Limb (tissue), 2 donors: ENCODE data around the gene DYNC1I2.

Source experiments
- DNase-seq, 2 donors: peaks; one replicate each; pipeline ENCODE4 v3.0.0-alpha.2; 2016; ENCODE audit errors: extremely low spot score in 2 of 2

The DYNC1I2 gene

DNA sequence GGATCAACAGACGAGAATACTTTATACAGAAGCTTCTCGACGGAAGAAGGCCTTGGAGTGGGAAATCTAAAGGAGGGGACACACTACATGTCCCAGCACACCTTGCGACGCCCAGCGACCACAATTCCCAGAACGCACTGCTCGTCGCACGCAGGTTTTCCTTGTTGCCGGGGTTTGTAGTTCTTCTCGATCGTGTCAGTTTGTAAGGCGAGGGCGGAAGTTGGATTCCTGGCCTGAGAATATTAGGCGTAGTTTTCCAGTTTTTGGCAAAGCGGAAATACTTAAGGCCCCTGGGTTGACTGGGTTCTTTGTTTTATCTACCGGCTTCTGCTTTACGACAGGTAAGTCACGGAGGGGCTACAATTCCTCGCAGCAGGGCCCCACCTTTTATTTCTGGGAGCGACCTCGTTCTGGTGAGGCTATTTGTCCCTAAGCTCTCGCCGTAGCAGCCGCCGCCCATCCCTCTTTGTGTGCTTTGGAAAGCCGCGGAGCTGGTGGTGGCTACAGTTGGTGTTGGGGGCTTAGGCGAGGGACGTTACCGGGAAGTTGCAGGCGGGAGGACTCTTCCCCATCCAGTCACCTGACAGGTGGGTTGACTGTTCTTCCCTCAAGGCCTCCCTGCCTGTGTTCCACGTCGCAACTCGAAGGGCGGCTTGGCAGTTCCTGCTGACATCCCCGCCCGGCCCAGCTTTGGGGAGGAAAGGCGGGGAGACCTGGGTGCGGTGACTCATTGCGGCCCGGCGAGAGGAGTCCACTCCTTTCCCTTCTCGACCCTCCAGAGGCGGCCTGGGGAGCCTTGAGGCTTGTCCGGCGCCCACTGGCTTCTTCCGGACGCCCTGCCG, at the start of gene DYNC1I2:
TSS of gene DYNC1I2 (plus strand) at position 183 of the 842 bp plus-strand sequence. CDS start 2,687 bp downstream, outside the sequence.
- DNase-seq: peak; percentile 93 to 96

DNA sequence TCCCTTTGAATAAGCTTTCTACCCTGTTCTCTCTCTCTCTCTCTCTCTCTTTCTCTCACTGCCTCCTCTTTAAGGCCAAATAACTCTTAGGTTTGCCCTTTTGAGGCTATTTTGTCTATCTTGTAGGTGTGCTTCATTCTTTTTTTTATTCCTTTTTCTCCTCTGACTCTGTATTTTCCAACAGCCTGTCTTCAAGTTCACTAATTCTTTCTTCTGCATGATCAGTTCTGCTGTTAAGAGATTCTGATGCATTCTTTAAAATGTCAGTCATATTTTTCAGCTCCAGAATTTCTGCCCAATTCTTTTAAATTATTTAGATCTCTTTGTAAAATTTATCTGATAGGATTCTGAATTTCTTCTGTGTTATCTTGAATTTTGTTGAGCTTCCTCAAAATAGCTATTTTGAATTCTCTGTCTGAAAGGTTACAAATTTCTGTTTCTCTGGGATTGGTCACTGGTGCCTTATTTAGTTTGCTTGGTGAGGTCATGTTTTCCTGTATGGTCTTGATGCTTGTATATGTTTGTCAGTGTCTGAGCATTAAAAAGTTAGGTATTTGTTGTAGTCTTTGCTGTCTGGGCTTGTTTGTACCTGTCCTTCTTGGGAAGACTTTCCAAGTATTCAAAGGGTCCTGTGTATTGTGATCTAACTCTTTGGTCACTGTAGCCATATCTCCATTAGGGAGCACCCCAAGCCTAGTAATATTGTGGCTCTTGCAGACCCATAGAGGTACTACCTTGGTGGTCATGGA, 35.4 kb upstream of the DYNC1I2 start:
- DNase-seq: no peak

DNA sequence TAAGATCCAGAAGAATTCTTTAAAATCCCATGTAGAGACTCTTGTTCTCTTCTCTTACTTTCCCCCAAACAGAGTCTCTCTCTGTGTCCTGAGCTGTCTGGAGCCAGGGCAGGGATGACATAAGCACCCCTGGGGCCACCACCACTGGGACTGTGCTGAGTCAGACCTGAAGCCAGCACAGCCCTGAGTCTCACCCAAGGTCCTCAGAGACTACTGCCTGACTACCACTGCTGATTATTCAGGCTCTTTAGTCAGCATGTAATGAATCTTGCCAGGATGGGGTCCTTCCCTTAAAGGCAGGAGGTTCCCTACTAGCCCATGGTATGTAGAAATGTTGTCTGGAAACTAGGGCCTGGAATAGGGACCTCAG, 34.9 kb upstream of the DYNC1I2 start:
- no peak for DNase-seq

DNA sequence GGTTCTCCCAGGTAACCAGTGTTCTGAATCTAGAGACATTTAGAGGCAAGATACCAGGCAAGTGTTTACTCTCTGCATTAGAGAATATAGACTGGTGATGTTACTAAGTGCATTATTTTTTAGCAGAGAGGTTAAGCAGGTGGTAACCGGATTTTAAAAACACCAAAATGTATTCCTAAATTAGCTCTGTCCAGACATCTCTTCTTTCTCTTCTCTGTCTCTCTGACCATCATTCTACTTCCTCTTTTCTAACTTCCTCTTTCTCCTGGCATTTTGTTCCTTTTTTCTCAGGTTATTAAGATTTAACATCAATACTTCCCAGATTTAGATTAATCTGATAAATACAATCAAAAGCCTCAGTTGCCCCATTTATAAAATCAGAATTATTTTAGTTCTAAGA, 31.7 kb upstream of the DYNC1I2 start:
- no peak for DNase-seq

DNA sequence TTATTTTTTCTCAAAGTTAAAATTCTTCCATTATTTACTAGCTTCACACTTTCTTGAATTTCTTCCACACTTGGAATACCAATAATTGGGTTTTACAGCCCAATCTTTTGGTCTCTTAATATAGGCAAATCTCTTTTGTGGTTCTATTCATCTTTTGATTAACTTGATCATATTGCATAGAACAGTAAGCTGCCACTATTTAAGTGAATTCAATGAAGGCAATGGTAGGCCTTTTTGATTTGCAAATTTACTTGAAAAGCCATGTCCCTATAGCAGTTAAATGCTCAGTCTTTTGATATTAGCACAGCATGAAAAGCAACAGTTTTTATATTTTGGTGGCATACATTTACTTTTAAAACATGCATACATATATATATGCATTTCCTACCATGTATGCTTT, 20.2 kb upstream of the DYNC1I2 start:
- no peak for DNase-seq

DNA sequence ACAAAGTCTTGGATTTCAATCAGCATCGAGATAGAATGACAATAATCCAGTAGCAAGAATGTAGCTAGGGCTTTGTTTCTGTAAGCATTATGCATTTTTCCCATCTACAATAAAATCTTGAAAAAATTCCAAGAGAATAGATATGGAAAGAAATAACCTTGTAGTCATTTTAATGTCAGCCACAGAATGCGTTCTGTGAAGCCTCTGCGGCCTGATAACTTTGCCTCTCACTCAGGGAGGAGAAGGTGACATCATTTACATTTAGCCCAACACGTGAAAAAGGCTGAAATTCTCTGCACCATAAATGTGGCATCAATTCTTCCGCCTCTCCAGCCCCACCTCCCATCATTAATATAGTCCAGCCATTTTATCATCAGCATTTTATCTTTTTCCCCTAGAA, 19.1 kb upstream of the DYNC1I2 start:
- no peak for DNase-seq

DNA sequence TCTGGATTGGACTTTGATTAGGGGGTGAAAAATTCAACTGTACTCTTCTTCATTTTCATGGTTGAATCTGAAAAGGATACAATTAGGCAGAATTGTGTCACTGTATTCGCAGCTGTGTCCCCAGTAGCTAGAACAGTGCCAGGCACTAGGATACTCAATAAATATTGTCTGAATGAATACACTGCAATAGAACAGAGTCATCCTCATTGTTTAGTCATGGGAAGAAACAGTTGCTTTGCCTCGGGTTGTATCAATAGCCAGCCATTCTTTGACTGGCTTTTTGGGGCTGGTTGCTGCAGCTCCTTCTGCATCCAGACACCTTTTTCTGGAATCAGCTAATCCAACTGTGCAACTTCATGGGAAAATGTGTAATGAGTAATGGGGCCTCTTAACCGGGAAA, 18.1 kb upstream of the DYNC1I2 start:
- DNase-seq: no peak

DNA sequence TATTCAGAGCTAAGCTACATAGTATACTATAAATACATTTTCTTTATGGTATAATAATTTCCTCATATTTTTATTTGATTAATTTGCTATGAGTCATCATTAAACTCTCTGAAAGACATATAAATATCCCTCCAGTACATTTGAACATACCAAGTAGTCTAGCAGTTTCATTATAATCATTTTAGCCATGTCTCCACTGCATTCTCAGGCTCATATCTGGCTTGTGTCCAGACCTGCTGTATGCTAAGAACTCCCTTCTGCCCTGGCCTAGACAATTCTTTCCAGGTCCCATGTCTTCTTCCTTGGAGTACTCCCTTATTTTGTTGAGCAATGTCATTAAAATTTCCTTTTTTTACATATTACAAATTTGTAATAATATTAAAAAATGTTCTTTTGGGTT, 16.6 kb upstream of the DYNC1I2 start:
- peak in 1 of 2 donors; percentile 3 for DNase-seq

DNA sequence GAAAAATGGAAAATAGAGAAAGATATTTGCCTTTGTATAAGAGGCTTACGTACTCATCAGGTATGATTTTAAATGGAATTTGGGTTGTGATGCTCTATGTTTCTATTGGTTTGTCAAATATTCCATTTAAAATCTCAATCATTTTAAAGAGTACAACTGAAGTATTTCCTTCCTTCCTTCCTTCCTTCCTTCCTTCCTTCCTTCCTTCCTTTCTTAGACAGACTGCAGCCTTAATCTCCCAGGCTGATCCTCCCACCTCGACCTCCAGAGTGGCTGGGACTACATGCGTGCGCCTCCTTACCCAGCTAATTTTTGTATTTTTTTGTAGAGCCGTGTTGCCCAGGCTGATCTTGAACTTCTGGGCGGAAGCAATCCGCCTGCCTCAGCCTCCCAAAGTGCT, 15.4 kb upstream of the DYNC1I2 start:
- no peak for DNase-seq

DNA sequence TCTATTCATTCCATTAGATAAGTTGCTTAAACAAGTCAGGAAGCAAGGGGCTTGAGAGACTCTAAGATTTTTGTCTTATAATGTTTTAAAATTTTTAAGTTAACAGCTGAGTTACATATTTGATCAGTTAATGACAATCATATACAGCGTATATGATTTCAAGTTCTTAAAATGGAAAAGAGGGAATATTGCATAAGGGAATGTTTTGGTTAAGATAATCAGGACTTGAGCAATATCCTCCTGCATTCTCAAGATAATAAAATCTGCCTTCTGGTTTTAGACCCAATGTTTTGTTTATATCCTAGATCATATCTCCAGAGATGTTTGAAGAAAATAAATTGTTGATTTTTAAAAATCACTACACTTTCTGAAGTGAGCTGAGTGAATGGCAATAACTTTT, 13.4 kb upstream of the DYNC1I2 start:
- no peak for DNase-seq

DNA sequence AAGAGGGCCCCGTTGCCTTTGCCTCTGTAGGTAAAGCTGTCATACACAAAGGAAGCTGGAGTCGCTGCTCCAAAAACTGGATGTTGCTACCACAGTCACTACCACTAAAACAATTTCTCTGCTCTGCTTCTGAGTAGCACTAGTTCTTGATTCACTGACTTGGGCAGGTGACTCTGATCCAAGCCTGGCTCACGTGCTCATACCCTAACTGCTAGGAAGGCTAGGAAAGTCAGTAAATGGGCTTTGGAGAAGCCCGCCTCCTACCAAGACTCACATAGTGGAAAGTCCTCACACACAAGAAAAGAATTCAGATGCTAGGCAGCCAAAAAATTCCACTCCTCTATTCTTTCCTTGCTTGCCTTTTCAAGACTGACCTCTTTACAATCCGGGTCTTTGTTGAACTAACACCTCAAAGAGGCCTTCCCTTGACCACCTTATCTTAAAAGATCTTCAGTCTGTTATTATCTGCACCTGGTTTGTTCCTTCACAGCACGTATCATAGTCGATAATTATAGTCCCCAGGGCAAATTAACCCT, 11.4 kb upstream of the DYNC1I2 start:
- no peak for DNase-seq

DNA sequence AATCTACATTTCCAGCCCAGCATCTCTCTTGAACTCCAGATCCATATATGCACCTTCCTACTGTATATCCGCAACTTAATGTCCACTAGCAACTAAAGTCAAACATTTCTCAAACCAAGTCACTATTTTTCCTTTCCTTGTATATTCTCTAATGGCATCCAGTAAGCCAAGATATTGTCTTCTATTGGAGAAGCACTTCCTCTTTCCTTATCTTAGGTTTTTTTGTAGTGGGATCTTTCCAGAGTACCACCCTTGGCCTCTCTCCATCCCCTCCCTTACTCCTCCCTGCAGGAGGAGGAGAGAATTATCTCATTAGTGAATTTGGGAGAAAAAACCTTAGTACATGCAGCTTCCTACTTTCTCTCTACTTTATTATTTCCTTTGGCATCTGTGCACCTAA, 8.7 kb upstream of the DYNC1I2 start:
- no peak for DNase-seq

DNA sequence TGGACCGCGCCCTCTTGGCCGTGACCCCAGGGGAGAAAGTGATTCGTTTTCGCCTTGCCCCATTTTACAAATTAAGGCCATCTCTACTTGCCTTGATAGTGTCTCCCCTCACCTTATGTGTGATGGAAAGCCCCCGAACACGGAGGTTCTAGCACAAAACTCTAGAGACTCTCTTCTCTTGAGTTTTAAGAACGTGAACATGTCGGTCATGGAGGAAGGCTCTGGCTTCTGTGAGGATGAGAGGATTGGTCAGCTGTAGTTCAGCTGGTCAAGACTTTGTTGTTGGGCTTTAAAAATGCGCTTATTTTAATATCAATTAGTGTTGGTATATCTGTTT, 828 bp downstream of the DYNC1I2 start:
- no peak for DNase-seq

DNA sequence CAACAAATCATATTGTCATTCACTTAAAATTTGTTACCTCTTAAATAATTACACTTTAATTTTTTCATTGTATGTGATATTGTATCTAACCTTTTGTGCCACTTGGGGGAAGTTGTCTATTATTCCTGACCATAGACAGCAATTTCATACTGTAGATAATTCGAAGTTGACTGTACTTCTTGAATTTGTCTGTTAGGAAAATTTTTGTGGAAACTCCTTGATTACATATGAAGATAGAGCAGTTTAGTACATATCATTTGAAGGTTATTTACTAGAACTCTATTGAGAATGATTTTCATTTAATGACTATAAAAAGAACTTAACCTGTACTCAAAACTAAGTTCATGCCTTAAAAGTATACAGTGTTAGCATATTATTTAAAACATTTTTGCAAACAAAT, 5.1 kb downstream of the DYNC1I2 start:
- no peak for DNase-seq

DNA sequence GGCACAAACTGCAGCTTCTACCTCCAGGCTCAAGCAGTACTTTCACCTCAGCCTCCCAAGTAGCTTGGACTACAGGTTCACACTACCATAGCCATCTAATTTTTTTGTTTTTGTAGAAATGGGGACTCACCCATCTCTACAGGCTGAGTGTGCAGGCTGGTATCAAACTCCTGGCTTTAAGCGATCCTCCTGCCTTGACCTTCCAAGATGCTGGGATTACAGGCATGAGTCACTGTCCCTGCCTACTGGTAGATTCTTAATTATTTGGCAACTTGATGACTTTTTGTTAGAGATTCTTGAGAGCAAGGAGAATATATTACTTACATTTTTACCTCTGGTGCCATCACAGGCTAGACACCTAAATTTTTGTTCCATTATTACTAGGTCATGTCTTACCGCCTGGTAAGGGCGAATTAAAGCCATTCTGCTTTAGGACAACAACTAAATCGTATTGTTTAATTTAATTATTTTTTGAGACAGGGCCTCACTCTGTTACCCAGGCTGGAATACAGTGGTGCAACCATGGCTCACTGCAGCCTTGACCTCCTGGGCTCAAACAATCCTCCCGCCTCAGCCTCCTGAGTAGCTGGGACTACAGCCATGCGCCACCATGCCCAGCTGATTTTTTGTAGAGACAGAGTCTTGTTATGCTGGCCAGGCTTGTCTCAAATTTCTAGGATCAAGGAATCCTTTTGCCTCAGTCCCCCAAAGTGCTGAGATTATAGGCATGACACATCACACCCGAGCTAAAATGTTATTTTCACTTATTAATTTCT, 15.7 kb downstream of the DYNC1I2 start:
- no peak for DNase-seq

DNA sequence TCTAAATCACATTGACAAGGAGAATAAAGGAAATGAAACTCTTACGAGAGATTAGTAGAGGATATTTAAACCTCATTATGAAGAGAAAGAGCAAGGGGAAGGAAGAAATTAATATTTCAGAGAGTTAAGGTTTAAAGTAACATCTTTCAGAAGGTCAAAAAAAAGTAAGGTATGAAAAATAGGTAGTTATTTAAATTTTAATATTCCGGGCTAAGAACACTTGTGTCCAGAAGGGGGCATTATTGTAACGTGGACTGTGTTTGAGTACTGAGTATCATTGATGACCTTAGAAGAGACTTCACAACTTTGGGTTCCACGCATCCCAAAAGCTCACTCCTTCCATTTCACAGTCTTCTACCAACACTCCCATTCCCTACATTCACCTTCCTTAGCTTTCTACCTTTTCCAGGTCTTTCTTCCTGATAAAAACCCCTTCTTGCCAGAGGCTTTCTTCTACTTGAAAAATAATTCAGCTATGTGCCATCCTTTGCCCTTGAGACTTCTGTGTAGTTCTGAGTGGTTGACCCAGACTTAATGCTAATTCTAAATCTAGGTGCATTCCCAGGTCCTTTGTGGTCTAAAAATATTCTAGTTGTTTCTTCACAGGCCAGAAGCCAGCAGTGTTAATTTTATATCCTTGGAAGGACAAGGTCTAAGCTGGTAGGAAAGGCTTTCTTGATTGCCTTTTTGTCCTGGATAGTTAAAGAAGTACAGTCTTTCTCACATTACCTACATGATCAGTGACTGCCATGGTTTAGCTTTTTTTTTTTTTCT, 16.5 kb downstream of the DYNC1I2 start:
- DNase-seq: no peak

DNA sequence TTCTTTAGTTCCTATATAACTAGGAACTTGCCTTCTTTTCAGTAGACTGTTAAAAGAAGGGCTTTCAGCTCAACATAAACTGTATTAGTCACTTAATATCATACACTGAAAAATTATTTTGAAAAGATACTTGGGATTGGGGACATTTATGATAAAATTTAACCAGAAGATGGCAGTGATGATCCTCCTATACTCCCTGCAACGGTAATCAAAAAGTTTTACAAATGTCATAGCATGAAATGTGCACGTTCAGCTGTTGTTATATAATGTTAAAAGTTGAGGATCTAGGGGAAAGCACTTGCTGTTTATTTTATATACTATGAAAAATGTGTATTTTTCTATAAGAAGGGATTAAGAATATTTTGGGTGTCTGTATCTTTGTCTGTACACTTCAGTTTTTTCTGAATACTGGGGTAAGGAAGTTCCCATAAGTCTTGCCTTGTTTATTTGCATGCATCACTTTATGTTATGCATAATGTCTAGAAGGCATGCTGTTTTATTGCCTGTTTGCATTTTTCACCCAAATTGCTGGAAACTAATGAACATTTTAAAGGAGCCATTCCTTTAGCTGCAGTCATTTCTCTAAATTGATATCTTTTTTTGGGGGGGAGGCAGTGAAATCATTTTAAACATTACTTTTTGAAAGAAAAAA, 19.0 kb downstream of the DYNC1I2 start:
- peak in 1 of 2 donors; percentile 54 for DNase-seq

DNA sequence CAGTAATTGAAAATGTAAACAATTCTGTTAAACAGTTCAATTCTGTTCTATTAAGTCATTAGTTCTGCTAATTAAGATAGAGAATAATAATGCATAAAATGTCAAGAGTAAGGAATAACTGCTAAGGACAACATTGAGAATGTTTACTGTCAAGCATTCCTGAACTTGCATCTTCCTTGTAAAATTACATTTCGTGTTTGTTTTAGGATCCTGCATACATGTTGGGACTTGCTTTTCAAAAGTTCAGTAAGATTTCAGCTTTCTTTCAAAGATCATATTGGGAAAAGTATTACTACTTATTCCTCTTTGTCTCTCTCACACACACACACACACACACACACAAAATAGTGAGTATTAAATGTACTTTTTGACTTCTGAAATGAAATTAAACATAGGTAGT, 20.5 kb downstream of the DYNC1I2 start:
- DNase-seq: no peak

DNA sequence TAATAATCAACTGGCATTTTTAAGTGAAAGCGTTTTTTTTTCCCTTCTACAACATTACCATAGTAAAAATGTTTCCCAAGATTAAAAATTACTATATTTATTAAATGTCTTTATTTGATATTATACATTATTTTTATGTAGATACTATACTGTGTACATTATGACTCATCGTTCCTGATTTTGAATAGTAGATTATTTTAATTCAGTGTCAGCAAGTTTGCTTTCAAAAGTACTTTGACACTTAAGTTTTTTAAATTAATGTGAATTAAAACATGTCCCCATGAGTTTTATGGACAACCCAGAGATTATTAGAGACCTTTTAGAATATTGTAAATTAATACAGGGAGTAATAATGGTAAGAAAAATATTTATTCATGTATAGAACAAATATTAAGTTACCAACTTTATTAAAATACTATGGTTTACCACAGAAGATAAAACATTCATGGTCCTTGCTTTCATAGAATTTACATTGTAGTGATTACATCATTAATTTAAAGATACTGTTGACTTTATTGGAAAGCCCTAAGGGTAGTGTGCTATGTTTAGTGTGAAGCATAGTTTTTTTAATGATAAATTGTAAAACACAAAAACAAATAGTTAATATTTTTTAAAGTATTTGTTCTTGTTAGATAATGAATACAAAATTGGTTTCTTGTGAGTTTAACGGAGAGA, 21.9 kb downstream of the DYNC1I2 start:
- DNase-seq: no peak

DNA sequence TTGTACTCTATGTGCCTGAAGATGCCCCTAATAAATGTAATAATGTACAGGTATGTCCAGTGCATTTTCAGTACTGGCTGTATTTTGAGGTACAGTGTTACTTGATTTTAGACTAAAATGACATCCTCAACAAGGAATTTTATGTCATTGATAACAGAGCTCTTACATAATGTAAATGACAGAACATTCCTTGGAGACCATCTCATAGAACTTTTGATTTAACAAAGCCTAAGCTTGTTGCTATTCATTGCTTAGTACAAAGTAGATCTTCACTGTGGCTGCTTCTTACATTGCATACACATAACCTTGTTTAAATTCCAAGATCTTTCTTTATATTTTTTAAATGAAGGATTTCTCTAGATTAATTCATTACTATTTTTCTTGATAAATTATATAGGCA, 24.1 kb downstream of the DYNC1I2 start:
- no peak for DNase-seq
